Left ventricle myocardium inferior (tissue), 1 donor: ENCODE measurements around the gene STAM. TPM values are rescaled to one million over a fixed set of nuclear protein-coding genes. Genes with fewer than 3 reads are reported as not detected.

Source experiments
- DNase-seq: peaks from one replicate; pipeline ENCODE4 v3.0.0-alpha.2; 2020
- H3K27ac ChIP-seq: fragments of 200-600 bp; replicated peaks from 2 replicates; pipeline ENCODE4 v1.8.0; 2021
- H3K27me3 ChIP-seq: fragments of 200-600 bp; 2 replicates; pipeline ENCODE4 v1.8.0; 2021; ENCODE audit warnings: low read depth
- H3K36me3 ChIP-seq: fragments of 200-600 bp; 2 replicates; pipeline ENCODE4 v1.8.0; 2021
- H3K4me1 ChIP-seq: fragments of 200-600 bp; 2 replicates; pipeline ENCODE4 v1.8.0; 2021
- H3K4me3 ChIP-seq: fragments of 200-600 bp; 2 replicates; pipeline ENCODE4 v1.8.0; 2021; ENCODE audit warnings: mild to moderate bottlenecking, moderate library complexity
- H3K9me3 ChIP-seq: fragments of 200-600 bp; replicated peaks from 2 replicates; pipeline ENCODE4 v1.8.0; 2021
- intact Hi-C: fragments of 100-400 bp; cut with micrococcal nuclease; formaldehyde crosslinking; loops from one replicate; pipeline ENCODE4 v1.11.0; 2022
- total RNA-seq: library from RNA; stranded (reverse); fragmentation: NEBNext Ultra II Directional; extraction: Animal tissue kit (Norgen Biotek cat#: 25700); gene quantifications from one replicate; pipeline ENCODE4 v1.2.1, GENCODE V29; 2021
- TF ChIP-seq, protein P1 (sequence below): fragments of 200-600 bp; IDR thresholded peaks from 2 replicates; pipeline ENCODE4 v1.8.0; 2021; ENCODE audit warnings: antibody characterized with exemption, mild to moderate bottlenecking, borderline replicate concordance
- donor health status: DM: no; HTN: yes; CAD: no; lungs with severe emphysema.

STAM gene
- total RNA-seq, 1 donor from 2014 or later = 21.3 TPM

DNA sequence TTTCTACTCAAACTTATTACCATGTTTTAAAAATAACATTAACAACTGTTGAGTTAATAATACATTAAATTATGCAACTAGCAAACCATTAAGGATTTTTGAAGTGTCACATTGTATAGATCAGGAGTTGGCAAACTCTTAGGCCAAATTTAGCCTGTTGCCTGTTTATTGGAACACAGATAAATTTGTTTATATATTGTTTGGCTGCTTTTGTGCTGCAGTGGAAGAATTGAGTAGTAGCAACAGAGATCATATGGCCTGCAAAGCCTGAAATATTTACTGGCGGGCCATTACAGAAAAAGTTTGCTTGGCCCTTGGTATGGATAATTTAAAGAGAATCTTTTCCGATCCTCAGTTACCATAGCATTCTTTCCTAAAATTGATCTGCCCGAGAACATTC is 57.4 kb downstream of the STAM start:
- Histone ChIP-seq H3K36me3 (peaks cover 68% of the 10 kb centered on the region), H3K27ac (no peak overlapping the region), H3K27me3 (no peaks in the 10 kb centered on the region), H3K4me1 (no peaks in the 10 kb centered on the region), H3K4me3 (no peak overlapping the region), H3K9me3 (no peaks in the 10 kb centered on the region)
- intact Hi-C loops = no loop called here
- DNase-seq = no peak
- TF ChIP-seq, protein P1, sequence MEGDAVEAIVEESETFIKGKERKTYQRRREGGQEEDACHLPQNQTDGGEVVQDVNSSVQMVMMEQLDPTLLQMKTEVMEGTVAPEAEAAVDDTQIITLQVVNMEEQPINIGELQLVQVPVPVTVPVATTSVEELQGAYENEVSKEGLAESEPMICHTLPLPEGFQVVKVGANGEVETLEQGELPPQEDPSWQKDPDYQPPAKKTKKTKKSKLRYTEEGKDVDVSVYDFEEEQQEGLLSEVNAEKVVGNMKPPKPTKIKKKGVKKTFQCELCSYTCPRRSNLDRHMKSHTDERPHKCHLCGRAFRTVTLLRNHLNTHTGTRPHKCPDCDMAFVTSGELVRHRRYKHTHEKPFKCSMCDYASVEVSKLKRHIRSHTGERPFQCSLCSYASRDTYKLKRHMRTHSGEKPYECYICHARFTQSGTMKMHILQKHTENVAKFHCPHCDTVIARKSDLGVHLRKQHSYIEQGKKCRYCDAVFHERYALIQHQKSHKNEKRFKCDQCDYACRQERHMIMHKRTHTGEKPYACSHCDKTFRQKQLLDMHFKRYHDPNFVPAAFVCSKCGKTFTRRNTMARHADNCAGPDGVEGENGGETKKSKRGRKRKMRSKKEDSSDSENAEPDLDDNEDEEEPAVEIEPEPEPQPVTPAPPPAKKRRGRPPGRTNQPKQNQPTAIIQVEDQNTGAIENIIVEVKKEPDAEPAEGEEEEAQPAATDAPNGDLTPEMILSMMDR = no peak

DNA sequence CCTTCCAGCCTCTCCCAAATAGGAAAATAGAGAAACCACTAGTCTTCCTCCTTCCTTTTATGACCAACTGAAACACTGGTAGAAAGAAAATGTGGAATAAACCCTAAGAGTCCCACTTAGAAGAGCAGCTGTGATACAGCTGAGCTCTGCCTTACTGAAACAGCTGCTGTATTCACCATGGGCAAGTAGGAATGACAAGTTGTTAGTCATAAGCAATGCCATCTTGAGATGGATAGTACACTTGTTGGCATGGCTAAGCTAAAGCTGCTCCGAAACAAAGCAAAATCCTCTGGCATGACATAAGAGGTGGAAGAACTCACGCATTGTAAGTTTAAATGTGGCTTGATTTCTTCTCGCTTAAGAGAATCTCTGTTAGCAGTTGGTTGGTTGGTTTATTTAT is 59.8 kb downstream of the STAM start:
- no peak overlapping the region for H3K27ac ChIP-seq
- TF ChIP-seq, protein P1 = no peak
- H3K36me3 ChIP-seq = peaks cover 67% of the 10 kb centered on the region
- no peaks in the 10 kb centered on the region for H3K9me3 ChIP-seq
- no peaks in the 10 kb centered on the region for H3K27me3 ChIP-seq
- DNase-seq = no peak
- no peak overlapping the region for H3K4me3 ChIP-seq
- H3K4me1 ChIP-seq = no peaks in the 10 kb centered on the region
- intact Hi-C loops = no loop called here

DNA sequence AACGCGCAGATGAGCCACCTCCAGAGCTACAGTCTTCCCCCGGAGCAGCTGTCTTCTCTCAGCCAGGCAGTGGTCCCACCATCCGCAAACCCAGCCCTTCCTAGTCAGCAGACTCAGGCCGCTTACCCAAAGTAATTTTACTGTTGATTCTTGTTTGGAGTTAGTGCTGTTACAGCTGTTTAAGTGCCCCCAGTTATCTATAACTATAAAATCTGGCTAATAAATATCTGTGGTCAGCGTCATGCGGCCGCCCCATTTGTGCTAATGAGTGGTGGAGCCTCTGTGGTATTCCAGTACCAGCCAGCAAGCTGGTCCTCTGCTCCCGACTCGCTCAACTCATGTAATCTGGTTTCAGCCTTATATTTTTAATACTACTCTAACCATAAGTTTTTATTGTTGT is 64.9 kb downstream of the STAM start:
- H3K4me1 ChIP-seq = peaks cover 19% of the 10 kb centered on the region
- TF ChIP-seq, protein P1 = no peak
- no peaks in the 10 kb centered on the region for H3K9me3 ChIP-seq
- H3K4me3 ChIP-seq = no peak overlapping the region
- H3K27me3 ChIP-seq = no peaks in the 10 kb centered on the region
- no peak overlapping the region for H3K27ac ChIP-seq
- peaks cover 62% of the 10 kb centered on the region for H3K36me3 ChIP-seq
- DNase-seq = no peak
- intact Hi-C loops = no loop called here

DNA sequence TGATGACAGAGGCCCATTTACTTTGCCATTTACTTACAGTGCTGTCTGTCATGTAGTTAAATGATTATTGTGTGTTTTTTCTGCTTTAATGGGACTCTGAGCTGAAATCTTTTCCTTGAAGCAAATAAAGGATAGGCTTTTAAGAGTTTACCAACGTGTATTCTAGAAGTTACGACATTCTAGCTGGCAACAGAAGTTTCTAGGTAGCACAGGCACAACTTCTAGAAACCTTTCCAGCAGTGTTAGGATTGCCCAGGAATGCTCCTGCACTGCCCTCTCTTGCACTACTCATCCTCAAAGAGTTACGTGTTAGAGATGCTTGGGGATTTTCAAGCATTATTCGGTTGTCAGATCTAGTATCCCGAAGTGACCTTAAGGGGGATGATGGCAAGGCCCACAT is 65.5 kb downstream of the STAM start:
- H3K4me1 ChIP-seq = peaks cover 19% of the 10 kb centered on the region
- H3K27me3 ChIP-seq = no peaks in the 10 kb centered on the region
- H3K9me3 ChIP-seq = no peaks in the 10 kb centered on the region
- peaks cover 62% of the 10 kb centered on the region for H3K36me3 ChIP-seq
- TF ChIP-seq, protein P1 = no peak
- H3K4me3 ChIP-seq = no peak overlapping the region
- intact Hi-C loops = no loop called here
- H3K27ac ChIP-seq = no peak overlapping the region
- no peak for DNase-seq

DNA sequence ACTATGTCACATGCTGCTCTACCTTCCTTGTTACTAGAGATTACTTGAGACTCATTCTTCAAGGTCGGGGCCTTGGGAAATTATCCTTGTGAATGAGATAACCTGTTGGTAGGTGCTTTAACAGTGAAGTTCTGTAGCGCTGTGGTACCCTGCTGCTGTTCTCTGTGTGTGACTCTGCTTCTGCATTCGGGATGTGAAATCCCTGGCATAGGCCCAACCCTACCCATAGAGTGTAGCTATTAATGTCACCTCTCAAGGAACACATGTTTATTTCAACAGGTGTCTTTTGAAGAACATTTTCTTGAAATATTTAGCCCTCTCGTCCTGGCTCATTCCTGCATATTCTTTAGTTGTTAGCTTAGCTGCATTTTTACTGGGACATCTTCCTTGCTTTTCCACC is 66.2 kb downstream of the STAM start:
- no peak for DNase-seq
- Histone ChIP-seq H3K27ac (no peak overlapping the region), H3K9me3 (no peaks in the 10 kb centered on the region), H3K27me3 (no peaks in the 10 kb centered on the region), H3K4me1 (peaks cover 19% of the 10 kb centered on the region), H3K4me3 (no peak overlapping the region), H3K36me3 (peaks cover 63% of the 10 kb centered on the region)
- TF ChIP-seq, protein P1 = no peak
- intact Hi-C loops = no loop called here

DNA sequence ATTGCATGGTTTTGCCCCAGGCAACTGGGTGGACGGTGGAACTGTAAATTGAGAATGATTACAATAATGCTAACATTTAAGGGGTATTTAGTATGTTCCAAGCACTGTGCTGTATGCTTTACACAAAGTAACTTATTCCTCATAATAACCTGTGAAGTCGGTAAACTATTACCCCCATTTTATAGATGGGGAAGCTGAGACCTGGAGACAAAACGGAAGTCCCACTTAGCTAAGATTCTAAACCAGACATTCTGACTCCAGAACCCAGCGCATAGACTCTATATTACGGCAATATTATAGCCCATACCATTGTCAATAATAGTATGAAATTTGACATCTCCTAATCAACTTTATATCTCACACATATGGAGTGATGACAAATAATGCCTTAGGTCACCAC is 68.1 kb downstream of the STAM start:
- no peak for DNase-seq
- intact Hi-C loops = no loop called here
- Histone ChIP-seq H3K4me3 (no peak overlapping the region), H3K27ac (no peak overlapping the region), H3K36me3 (peaks cover 60% of the 10 kb centered on the region), H3K9me3 (no peaks in the 10 kb centered on the region), H3K4me1 (peaks cover 19% of the 10 kb centered on the region), H3K27me3 (no peaks in the 10 kb centered on the region)
- TF ChIP-seq, protein P1 = no peak
